Measurements from ENCODE around the gene CYP11A1.

The CYP11A1 gene

DNA sequence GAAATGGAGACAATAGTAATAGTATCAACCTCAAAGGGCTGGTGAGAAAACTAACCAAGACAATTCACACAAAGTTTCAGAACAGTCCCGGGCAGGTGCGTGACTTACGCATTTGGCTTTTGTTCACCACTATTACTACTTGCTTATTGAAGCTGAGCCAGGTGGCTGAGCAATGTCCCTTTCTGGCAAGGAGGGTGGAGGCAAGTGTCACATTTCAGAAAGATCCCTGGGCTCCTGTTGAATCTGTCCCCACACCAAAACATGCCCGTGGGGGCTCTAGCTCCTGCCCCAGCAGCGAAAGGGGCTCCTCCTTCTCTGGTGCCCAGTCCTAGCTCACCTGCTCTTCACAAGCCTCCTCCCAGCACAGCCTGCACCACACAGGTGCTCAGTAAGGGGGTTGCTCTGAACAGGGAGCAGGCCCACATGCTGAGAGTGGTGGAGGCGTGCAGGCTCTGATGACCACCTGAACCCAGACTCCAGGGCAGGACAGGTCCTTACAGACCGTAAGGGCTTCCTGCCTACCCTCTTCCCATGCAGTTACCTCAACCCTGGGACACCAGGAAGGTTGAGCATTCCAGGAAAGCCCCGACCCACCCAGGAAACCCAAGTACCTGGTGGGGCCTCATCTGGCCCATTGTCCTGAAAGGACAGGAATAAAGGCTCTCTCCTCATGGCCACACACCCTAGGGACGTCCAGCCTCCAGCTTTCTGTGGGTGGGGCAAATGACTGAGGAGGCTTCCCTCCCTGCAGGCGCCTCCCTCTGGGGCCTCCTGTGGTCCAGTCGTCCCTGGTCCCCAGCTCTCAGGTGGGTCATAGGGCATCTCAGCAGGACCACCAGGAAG is 33.7 kb upstream of the CYP11A1 start:
- TF ChIP-seq, protein P1, sequence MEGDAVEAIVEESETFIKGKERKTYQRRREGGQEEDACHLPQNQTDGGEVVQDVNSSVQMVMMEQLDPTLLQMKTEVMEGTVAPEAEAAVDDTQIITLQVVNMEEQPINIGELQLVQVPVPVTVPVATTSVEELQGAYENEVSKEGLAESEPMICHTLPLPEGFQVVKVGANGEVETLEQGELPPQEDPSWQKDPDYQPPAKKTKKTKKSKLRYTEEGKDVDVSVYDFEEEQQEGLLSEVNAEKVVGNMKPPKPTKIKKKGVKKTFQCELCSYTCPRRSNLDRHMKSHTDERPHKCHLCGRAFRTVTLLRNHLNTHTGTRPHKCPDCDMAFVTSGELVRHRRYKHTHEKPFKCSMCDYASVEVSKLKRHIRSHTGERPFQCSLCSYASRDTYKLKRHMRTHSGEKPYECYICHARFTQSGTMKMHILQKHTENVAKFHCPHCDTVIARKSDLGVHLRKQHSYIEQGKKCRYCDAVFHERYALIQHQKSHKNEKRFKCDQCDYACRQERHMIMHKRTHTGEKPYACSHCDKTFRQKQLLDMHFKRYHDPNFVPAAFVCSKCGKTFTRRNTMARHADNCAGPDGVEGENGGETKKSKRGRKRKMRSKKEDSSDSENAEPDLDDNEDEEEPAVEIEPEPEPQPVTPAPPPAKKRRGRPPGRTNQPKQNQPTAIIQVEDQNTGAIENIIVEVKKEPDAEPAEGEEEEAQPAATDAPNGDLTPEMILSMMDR (IDR thresholded peaks at IDR 0.05; ENCODE audit: low read length, missing control alignments) = no peak
- no peak for DNase-seq (ENCODE audit: low read depth)
- no peak overlapping the region for H3K4me3 ChIP-seq (replicated peaks; ENCODE audit: low read depth, low read length)

DNA sequence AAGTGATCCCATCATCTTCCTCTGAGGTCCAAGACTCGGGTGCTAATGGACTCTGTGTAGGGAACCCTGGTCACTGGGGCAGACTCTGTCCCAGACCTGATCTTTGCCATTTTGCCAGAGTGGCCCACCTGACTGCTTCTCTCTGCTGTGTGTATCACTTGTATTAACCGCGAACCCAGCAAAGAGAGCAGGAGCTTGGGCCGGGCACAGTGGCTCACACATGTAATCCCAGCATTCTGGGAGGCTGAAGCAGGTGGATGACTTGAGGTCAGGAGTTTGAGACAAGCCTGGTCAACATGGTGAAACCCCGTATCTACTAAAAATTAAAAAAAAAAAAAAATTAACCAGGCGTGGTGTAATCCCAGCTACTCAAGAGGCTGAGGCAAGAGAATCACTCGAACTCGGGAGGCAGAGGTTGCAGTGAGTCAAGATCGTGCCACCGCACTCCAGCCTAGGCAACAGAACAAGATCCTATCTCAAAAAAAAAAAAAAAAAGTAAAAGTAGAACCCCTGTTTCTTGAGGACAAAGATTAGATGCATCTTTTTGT is 32.9 kb upstream of the CYP11A1 start:
- DNase-seq (ENCODE audit: low read depth) = no peak

DNA sequence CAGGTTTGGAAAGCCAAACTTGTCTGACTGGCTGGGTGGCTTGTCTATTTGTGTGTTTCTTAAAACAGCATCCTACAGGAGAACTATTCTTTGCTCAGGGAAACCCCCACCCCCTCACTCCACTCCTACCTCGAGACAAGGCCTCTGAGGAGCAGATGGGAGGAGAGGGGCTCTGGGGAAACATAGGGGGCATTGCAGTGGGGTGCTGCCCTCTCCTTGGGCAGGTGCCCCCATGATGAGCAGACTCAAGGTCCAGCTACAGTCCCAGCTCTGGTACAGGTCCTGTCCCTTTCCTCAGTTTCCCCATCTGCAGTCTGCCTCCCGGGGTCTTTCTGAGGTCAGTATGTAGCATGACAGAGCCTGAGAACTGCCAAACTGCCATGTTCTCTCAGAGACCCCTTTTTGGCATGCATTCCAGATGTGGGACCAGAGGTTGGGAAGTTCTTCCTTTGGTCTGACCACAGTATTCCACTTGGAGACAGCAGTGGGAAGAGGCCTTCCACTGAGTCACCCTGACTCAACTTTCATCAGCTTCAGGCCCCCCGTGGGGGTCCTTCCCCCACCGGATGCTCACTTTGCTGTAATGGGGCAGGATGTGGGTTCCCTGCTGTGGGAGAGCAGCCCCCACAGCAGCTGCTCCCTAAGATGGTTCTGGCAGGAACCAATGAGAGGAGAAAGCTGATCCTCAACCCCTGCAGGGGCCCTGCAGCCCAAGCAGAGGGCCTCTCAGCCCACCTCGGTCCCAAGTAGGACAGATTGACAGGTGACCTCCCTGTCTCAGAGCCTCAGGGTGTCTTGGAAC is 32.3 kb upstream of the CYP11A1 start:
- TF ChIP-seq, protein P1 (IDR thresholded peaks at IDR 0.05; ENCODE audit: low read length, missing control alignments) = no peak
- no peak for DNase-seq (ENCODE audit: low read depth)
- no peak overlapping the region for H3K4me3 ChIP-seq (replicated peaks; ENCODE audit: low read depth, low read length)

More for the DNA sequence above, 32.9 kb upstream of the CYP11A1 start:
- H3K4me3 ChIP-seq (replicated peaks; ENCODE audit: low read depth, low read length) = no peak overlapping the region
- TF ChIP-seq, protein P1 (IDR thresholded peaks at IDR 0.05; ENCODE audit: low read length, missing control alignments) = no peak

DNA sequence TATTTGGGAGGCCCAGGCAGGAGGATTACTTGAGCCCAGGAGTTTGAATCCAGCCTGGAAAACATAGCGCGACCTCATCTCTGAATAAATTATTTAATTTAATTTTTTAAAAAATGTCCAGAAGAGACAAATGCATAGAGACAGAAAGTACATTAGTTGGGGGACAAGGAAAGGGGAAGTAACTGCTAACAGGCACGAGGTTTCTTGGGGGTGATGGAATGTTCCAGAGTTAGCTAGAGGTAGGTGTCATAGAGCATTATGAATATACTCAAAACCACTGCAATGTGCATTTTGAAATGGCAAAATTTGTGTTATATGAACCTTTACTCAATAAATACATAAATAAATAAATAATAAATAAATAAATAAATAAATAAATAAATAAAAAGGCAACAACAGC is 31.7 kb upstream of the CYP11A1 start:
- no peak for DNase-seq (ENCODE audit: low read depth)
- no peak overlapping the region for H3K4me3 ChIP-seq (replicated peaks; ENCODE audit: low read depth, low read length)
- TF ChIP-seq, protein P1 (IDR thresholded peaks at IDR 0.05; ENCODE audit: low read length, missing control alignments) = no peak

DNA sequence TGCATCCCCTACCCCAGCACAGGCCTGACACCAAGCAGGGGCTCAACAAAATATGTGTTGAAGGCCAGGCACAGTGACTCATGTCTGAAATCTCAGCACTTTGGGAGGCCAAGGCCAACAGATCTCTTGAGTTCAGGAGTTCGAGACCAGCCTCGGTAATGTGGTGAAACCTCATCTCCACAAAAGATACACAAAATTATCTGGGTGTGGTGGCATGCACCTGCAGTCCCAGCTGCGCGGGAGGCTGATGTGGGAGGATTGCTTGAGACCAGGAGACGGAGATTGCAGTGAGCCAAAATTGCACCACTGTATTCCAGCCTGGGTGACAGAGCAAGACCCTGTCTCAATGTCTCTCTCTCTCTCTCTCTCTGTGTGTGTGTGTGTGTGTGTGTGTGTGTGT is 30.7 kb upstream of the CYP11A1 start:
- no peak overlapping the region for H3K4me3 ChIP-seq (replicated peaks; ENCODE audit: low read depth, low read length)
- TF ChIP-seq, protein P1 (IDR thresholded peaks at IDR 0.05; ENCODE audit: low read length, missing control alignments) = no peak
- no peak for DNase-seq (ENCODE audit: low read depth)

DNA sequence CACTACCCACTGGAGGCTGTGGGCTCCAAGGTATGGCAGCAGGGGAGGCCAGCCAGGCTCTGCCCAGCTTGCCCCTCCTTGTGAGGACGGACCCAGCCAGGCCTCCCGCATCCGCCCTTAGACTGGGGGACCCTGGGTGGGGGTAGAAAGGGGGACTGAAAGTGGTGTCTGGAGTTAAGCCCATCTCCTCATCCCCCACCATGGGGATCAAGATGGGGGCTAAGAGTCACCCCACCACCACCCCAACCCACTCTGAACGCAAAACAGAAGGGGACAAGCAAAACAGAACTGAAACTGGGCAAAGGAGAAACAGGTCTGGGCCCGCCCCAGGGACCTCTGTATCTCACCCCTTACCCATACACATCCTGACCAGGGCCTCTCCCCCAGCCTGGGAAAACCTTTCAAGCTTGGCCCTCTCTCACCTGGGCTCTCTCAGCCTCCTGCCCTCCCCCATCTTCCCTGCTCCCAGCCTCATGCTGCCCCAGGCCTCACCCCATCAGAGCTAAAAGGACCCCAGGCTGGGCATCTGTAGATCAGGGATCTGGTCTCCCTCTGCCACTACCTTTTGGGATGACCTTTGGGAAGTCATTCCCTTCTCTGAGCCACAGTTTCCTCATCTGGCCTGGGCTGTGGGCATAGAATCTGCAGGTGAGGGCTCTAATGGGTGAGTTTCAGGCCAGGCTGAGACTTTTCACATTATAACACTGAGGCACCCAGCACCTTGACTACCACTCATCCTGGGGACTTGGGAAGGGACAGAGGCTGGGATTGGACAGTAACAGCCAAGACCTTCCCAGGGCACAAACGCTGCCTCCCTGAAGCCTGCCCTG is 30.0 kb upstream of the CYP11A1 start:
- TF ChIP-seq, protein P1 (IDR thresholded peaks at IDR 0.05; ENCODE audit: low read length, missing control alignments) = no peak

More for the DNA sequence above, 30.0 kb upstream of the CYP11A1 start:
- H3K4me3 ChIP-seq (replicated peaks; ENCODE audit: low read depth, low read length) = no peak overlapping the region
- DNase-seq (ENCODE audit: low read depth) = no peak

Data from fibroblast of pulmonary artery (primary cell).